Activated naive CD8-positive, alpha-beta T cell treated with anti-CD3 and anti-CD28 coated beads, Interleukin-2, amount 50 U/mL, for 16 hours (primary cell): ENCODE measurements around the gene PLCG2.
"Not testable (repeated sequence)": the region's sequence is repeated elsewhere in the genome, so short reads cannot be mapped to it uniquely, and the experiment has no call there.

Experiments
- DNase-seq: peaks from one replicate; pipeline ENCODE4 v3.0.0-alpha.2; 2020; ENCODE audit warnings: low read depth, low spot score

PLCG2 gene

GRCh38 chr16:81877490-81877889, 98.4 kb downstream of the PLCG2 start:
- DNase-seq = not testable (repeated sequence)

- DNase-seq = no peak
Observed at GRCh38 chr16:81878529-81878928, 99.4 kb downstream of the PLCG2 start.

- no peak for DNase-seq
Observed at GRCh38 chr16:81879625-81880024, 100.5 kb downstream of the PLCG2 start.

GRCh38 chr16:81880816-81881215, 101.7 kb downstream of the PLCG2 start:
- no peak for DNase-seq

GRCh38 chr16:81881228-81881627, 102.1 kb downstream of the PLCG2 start:
- DNase-seq = no peak

- no peak for DNase-seq
Observed at GRCh38 chr16:81882559-81882958, 103.5 kb downstream of the PLCG2 start.

GRCh38 chr16:81883235-81883634, 104.1 kb downstream of the PLCG2 start:
- no peak for DNase-seq

- no peak for DNase-seq
Observed at GRCh38 chr16:81885976-81886586, 107.0 kb downstream of the PLCG2 start.

- DNase-seq = no peak
Observed at GRCh38 chr16:81888520-81889394, 109.7 kb downstream of the PLCG2 start.

GRCh38 chr16:81891736-81892364, 112.8 kb downstream of the PLCG2 start:
- DNase-seq = no peak

GRCh38 chr16:81894592-81894991, 115.5 kb downstream of the PLCG2 start:
- no peak for DNase-seq

- DNase-seq = no peak
Observed at GRCh38 chr16:81896902-81897301, 117.8 kb downstream of the PLCG2 start.

GRCh38 chr16:81899601-81900000, 120.5 kb downstream of the PLCG2 start:
- DNase-seq = no peak

GRCh38 chr16:81900014-81900413, 120.9 kb downstream of the PLCG2 start:
- no peak for DNase-seq

- DNase-seq = no peak
Observed at GRCh38 chr16:81900456-81900855, 121.4 kb downstream of the PLCG2 start.

- DNase-seq = no peak
Observed at GRCh38 chr16:81901484-81901883, 122.4 kb downstream of the PLCG2 start.

- no peak for DNase-seq
Observed at GRCh38 chr16:81902025-81902424, 122.9 kb downstream of the PLCG2 start.

- no peak for DNase-seq
Observed at GRCh38 chr16:81904320-81904719, 125.2 kb downstream of the PLCG2 start.

- DNase-seq = no peak
Observed at GRCh38 chr16:81905277-81905676, 126.2 kb downstream of the PLCG2 start.

- DNase-seq = no peak
Observed at GRCh38 chr16:81907681-81908080, 128.6 kb downstream of the PLCG2 start.

GRCh38 chr16:81908466-81909262, 129.6 kb downstream of the PLCG2 start:
- no peak for DNase-seq

GRCh38 chr16:81910366-81910885, 131.3 kb downstream of the PLCG2 start:
- DNase-seq = no peak
